NCI-H146 (cell line): ENCODE measurements around the gene PCBP2.
"Not testable (repeated sequence)": the region's sequence is repeated elsewhere in the genome, so short reads cannot be mapped to it uniquely, and the experiment has no call there.

Source experiments
- DNase-seq: peaks from one replicate; lab custom pipeline; 2025; lab: John Stamatoyannopoulos, UW

The PCBP2 gene

DNA sequence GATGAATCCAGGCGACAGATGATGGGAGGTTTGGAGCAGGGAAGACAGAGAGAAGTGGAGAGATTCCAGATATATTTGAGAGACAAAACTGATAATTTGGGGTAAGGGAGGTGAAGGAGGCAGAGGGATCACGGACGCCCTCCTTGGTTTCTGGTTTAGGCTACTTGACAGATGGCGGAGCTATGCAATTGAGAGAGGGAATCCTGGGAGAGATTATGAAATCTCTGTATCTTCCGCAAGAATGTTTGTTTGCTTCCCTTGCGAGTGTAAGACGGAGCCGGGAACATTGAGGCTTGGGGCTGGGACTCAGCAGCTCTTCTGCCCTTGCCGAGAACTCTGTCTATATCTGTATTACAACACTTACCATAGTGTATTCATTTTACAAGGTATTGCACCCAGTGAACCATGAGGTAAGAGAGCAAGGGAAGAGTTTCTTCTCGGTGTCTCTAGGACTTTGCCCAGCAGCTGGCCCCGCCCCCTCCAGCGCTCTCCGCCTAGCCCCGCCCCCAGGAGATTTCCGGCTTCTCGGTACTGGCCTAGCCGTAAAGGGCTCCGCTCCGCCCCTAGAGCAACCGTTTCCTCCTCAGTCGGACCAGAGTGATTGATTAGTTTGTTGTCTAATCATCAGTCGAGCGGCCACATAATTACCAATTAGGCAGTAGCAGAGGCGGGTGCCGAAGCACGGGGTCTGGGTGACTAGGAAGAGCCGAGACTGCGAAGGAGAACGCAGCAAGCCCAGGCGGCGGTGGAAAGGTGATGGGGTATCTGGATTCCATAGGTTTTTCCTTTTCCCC lies 10.7 kb upstream of the PCBP2 start, which contains the start of gene PRR13:
TSS of gene PRR13 (plus strand) at position 695 of the 794 bp plus-strand sequence. CDS start 981 bp downstream, outside the sequence.
- DNase-seq = peak; percentile 100

- no peak for DNase-seq
These were observed 7.9 kb upstream of the PCBP2 start for GRCh38 chr12:53443955-53444354.

- not testable (repeated sequence) for DNase-seq
These were observed 7.1 kb upstream of the PCBP2 start for GRCh38 chr12:53444593-53445325.

- DNase-seq = no peak
These were observed 966 bp upstream of the PCBP2 start for GRCh38 chr12:53450936-53451335.

DNA sequence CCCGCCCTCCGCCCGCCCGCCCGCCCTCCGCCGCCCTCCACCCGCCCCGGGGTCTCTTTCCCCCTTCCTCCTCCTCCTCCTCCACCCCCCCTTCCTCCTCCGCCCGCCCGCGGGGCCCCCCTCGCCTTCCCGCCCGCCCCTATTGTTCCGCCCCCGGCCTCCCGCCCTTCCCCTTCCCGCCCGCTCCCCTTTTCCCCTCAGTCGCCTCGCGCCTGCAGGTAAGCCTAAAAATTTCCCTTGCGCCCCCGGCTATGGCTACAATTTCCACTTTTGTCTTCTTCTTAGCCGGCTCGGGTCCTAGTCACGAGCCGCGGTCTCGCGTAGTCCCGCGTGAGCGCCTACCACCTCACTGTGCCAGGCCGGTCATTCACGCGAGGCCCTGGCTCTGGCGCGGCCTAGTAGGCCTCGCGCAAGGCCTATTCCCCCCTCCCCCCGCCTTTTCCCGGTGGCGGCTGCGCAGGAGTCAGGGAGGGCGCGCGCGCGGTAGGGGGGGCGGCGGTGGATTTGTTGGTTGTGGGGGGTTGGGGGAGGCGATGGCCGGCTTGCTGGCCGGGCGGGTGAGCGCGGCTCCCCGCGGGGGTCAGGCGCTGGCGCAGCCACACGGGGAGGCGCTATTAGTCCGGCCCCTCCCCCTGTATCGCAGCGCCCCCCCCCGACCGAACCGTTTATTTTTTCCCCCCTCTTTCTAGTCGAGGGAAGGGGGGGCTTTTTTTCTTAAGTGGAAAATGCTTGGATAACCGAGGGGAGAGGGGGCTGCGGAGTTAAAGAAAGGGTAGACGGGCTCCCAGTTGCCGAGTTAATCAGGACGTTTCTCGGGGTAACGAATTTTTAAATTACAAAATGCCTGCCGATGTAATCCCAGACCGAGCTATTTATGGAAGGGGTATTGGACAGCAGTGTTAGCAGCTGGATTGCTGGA lies 516 bp downstream of the PCBP2 start:
- peak; percentile 96 for DNase-seq

DNA sequence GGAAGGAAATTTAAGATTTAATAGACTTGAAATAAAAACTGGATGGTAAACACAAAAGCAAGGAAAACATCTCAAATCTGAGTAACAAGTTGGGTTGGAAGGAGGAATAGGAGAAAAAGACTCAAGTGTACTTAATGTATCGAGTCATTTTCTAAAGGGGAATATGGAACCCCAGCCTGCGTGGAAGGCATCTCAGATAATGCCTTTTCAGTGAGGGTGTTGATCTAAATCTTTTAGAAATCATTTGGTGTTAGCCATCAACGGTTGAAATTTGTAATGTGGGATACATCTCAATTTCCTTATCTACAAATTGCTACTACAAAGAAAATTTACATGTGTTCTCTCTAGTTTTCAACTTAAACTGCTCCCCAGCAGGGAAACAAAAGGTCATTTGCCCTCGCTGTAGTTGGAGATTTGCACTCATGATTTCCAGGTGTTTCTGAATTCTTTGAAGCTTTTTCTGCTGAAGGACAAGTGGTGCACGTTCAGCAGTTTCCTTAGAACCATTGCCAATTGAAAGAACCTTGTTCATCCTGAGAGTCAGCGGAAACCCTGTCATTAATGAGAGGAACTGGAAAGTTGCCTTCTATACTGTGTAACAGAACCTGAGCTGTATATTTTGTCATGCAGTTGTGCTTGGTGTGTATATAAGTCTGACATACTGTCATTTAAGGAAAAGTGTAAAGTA lies 2.2 kb downstream of the PCBP2 start:
- DNase-seq = no peak

GRCh38 chr12:53454707-53455106 lies 2.8 kb downstream of the PCBP2 start:
- DNase-seq = no peak

GRCh38 chr12:53456654-53457366 lies 4.9 kb downstream of the PCBP2 start:
- DNase-seq = no peak

DNA sequence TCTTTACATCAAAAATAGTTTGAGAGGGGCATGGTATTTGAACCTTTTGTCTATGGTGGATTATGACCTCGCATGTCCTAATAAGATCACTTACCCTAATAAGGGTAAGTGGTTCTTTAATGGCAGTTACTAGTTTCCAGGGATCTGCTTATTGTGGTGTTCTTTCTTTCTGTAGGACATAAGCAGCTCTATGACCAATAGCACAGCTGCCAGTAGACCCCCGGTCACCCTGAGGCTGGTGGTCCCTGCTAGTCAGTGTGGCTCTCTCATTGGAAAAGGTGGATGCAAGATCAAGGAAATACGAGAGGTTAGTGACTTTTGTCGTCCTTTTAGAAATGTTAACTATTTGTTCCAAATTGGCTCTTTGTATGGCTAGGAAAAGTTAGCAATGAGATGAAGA lies 7.2 kb downstream of the PCBP2 start:
- DNase-seq = no peak

DNA sequence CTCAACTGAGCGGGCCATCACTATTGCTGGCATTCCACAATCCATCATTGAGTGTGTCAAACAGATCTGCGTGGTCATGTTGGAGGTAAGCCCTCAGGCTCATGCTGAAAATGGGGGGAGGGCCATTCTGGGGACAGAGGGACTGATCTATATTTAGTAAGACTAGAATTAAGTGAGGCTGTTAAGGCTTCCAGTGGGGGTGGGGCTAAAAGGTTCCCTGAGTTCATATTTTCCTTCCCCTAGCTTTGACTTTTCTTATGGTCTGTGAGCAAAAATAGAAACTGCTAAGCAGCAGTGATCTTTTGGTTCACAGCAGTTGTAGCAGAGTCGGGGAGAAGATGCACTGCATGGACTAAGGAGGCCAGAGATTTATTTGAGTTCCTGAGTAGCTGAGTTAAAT lies 9.2 kb downstream of the PCBP2 start:
- DNase-seq = no peak

DNA sequence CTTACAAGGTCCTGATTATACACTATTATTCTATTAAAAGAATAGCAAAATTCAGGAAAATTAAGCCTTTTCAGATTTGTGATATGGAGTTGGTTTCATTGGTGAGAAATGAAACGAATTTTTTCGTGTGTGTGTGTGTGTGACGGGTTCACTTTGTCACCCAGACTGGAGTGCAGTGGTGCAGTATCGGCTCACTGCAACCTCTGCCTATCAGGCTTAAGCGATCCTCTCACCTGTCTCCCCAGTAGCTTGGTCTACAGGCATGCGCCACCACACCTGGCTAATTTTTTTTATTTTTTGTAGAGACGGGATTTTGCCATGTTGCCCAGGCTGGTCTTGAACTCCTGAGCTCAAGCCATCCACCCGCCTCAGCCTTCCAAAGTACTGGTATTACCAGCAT lies 9.7 kb downstream of the PCBP2 start:
- DNase-seq = no peak

DNA sequence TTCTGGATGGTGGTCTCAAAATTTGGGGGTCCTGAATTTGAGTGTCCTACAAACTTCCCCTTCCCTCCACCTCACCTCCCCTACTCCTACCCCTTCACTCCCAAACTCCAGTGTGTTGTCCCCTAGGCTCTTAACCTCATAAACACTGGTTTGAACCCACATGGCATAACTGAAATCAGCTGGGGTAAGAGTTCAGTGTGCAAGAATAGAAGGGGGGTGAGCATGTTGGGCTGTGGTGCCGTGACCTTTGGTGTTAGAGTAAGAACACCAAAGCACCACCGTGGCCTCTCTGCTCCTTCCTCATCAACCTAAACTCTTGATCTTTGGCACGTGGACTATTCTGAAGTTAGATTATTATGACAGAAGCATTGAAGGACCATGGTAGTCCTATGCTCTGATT lies 11.0 kb downstream of the PCBP2 start:
- DNase-seq = no peak

DNA sequence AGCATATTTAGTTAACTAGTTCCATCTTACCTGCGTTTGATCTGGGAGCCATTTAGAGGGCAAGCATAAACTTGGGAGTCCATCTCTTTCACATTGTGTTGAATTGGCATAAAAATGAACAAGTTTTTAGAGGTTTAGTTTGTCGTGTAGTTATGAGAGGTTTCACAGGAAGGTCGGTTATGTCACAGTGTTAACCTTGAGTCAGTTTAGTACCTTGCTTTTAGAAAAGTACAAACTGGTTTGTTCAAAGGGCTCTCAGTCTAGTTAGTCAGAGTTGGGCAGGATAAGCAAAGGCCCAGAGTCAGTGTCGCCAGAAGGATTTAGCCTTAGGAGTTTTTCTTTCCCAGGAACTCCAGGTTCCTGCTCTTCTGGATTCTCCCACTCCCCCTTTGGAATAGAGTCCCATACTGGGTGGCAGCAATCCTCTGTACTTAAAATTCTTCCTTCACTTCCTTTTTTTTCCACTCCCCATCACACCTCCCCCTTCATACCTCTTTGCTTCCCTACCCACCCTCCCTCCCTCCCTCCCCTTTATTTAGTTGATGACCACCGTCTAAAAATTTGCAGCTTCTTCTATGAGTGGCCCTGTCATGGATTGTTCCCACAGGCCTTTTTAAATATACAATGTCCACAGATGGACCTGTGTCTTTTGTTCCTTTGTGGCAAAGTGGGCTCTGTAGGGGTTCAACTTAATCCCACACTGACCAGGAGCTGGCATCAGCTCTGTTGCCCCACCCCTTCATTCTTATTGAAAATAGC lies 12.1 kb downstream of the PCBP2 start:
- DNase-seq = no peak

DNA sequence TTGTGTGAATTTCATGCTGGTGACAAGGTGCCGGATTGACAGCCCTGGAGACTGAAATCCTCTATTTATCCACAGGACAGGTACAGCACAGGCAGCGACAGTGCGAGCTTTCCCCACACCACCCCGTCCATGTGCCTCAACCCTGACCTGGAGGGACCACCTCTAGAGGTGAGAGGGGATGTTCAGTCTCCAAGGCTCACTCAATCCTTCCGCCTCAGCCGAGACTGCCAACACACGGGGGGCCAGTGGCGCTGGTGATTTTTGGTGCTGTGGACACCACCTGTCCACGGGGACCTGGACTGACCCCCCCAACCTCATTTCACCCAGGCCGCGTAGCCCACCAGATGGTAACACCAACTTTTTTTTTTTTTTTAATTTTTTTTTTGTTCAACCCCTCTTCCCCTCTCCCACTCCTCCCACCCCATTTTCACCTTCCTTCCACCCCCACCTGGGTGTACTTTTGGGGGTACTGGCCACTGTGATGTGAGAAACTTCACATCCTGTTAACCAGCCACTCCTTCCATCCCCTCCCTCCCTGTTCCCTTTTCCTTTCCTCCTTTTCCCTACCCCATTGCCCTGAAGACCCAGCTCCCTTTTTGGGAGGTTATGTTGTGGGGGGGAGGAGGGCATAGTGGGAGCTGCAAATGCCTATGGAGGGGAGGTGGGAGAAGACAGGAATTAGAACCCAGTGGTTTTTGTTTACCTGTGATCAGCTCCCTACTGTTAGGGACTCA lies 12.9 kb downstream of the PCBP2 start:
- DNase-seq = no peak

- DNase-seq = no peak
These were observed 13.8 kb downstream of the PCBP2 start for GRCh38 chr12:53465679-53466078.

DNA sequence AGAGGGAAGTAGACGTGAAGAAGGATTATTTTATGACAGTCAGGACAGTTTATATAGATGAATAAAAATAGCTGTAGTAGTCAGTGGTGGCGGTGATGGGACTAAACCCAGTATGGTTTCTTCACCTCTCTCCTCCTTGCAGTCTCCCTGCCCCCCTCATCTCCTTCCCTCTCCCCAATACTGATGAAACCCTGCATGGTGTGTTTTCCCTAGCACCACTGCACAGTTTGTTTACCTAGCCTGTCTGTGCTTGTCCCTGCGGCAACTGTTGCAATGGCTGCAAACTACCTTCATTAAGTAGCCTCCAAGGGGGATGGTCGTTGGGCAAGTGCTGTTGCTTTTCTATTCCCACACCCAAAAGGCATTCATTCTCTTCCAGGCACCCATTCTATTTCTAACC lies 14.7 kb downstream of the PCBP2 start:
- DNase-seq = no peak

GRCh38 chr12:53467082-53467481 lies 15.2 kb downstream of the PCBP2 start:
- DNase-seq = no peak

GRCh38 chr12:53467880-53468279 lies 16.0 kb downstream of the PCBP2 start:
- no peak for DNase-seq

DNA sequence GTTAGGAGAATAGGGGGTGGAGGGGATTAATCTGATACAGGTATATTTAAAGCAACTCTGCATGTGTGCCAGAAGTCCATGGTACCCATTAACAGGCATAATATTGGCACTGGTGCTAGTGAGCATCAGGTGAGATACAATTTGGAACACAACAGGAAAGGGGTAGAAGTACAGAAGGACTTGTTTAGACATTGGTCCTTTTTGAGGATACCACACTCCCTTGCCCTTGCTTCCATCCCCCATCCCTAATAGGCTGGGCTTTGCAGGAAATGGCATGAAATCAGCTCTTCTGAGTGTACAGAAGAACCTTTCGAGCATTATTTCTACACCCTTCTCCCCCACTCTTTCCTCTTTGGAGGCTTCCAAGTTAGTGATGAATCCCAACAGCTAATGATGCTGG lies 16.4 kb downstream of the PCBP2 start:
- no peak for DNase-seq
